Psoas muscle (tissue), 8 donors: ENCODE results near the gene HOMEZ. TPM values are rescaled to one million over a fixed set of nuclear protein-coding genes. Genes with fewer than 3 reads are reported as not detected.
A peak's percentile ranks its signal among the peaks of the same experiment; 100 is the strongest.
"Not testable (repeated sequence)": the region's sequence is repeated elsewhere in the genome, so short reads cannot be mapped to it uniquely, and the experiment has no call there.

Experiments
- ATAC-seq, 4 donors: fragments of 200-7000 bp; cut with Tn5 transposase; one replicate each; pipeline ENCODE4 v1.9.1; 2020; ENCODE audit warnings: moderate library complexity in 3 of 4, mild to moderate bottlenecking in 2 of 4
- DNase-seq, 2 donors: peaks; one replicate each; pipeline ENCODE4 v3.0.0-alpha.2; 2020
- H3K27ac ChIP-seq: fragments of 200-600 bp; one replicate; pipeline ENCODE4 v1.8.0; 2022
- H3K27me3 ChIP-seq, 3 donors: fragments of 200-600 bp in 1 of 3; one replicate each; pipeline versions ENCODE4 v1.6.1 to v1.8.0; 2013 to 2022; ENCODE audit warnings: low read length in 2 of 3, mild to moderate bottlenecking in 2 of 3, moderate library complexity in 1 of 3; ENCODE audit not compliant: insufficient read depth in 3 of 3
- H3K36me3 ChIP-seq, 2 donors: fragments of 200-600 bp in 1 of 2; one replicate each; pipeline versions ENCODE4 v1.6.1 to v1.8.0; 2013 to 2022; ENCODE audit warnings: low read depth in 1 of 2, mild to moderate bottlenecking in 1 of 2, moderate library complexity in 1 of 2; ENCODE audit not compliant: insufficient read depth in 1 of 2
- H3K4me1 ChIP-seq: fragments of 200-600 bp; one replicate; pipeline ENCODE4 v1.8.0; 2022
- H3K4me3 ChIP-seq: fragments of 200-600 bp; one replicate; pipeline ENCODE4 v1.8.0; 2022; ENCODE audit warnings: mild to moderate bottlenecking
- H3K9me3 ChIP-seq: fragments of 200-600 bp; one replicate; pipeline ENCODE4 v1.8.0; 2022
- WGBS, 3 donors: extraction: QIAGEN DNeasy Blood & Tissue Kit; methylation state at CpG; one replicate each; pipeline versions ENCODE4 v1.1.6 to v1.1.7; 2013; 5-methylcytosine and 5-hydroxymethylcytosine counted together
- intact Hi-C, 2 donors: fragments of 100-400 bp; cut with DNase I; formaldehyde crosslinking; loops; one replicate each; pipeline versions ENCODE4 v1.11.0 to v1.14.2; 2022
- polyA plus RNA-seq, 3 donors: library from polyadenylated mRNA; stranded (reverse); fragments of 200-250 nt; gene quantifications; one replicate each; pipeline ENCODE4 v1.2.3, GENCODE V29; 2013
- total RNA-seq, 4 donors: library from RNA; stranded (reverse); fragmentation: NEBNext Ultra II Directional in 2 of 4; extraction: Animal tissue kit (Norgen Biotek cat#: 25700) in 2 of 4; gene quantifications; one replicate each; pipeline versions ENCODE4 v1.2.1 to v1.2.4, GENCODE V29; 2021 to 2023
- TF ChIP-seq, protein P1 (sequence below): fragments of 200-600 bp; IDR thresholded peaks from one replicate; pipeline ENCODE4 v1.8.0; 2022; ENCODE audit warnings: antibody characterized with exemption
- donor health status: healthy with polysubstance abuse.
- donor health status: DM: no; HTN: no; CAD: no; lungs with moderate emphysema.
- donor health status: Bipolar disorder and iron deficiency.
- donor health status: healthy.
- donor health status: DM: yes; HTN: yes; CAD: no.
- donor health status: DM: no; HTN: no; CAD: no.
- donor health status: DM: no; HTN: no; CAD: no.
- donor health status: DM: yes; HTN: yes; CAD: no.

Gene HOMEZ
- total and polyA plus RNA-seq, 7 donors: 3.5 to 13.4 (median 6.3) TPM

DNA sequence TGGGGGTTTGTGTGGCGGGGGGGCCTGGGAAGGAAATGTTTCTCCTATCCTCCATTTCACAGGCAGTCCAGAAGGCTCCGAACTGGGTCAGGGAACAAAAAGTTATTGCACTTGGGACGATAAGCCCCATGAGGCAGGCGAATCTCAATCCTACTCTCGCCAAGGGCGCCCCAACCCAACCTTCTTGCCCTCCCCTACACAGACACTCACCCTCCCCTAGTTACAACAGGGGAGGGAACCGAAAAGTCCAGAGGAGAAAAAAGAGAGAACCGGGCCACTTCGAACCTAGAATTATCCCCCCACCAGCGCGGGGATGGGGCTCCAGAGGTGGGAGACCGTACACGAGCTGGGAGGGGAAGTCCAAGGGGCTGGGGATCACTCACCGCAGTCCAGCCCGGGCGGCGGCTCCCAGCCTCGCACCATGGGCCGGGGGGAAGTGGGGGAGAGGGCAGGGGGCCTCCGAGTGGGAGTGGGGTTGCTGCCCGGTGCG lies 357 bp downstream of the HOMEZ start:
- TF ChIP-seq, protein P1, sequence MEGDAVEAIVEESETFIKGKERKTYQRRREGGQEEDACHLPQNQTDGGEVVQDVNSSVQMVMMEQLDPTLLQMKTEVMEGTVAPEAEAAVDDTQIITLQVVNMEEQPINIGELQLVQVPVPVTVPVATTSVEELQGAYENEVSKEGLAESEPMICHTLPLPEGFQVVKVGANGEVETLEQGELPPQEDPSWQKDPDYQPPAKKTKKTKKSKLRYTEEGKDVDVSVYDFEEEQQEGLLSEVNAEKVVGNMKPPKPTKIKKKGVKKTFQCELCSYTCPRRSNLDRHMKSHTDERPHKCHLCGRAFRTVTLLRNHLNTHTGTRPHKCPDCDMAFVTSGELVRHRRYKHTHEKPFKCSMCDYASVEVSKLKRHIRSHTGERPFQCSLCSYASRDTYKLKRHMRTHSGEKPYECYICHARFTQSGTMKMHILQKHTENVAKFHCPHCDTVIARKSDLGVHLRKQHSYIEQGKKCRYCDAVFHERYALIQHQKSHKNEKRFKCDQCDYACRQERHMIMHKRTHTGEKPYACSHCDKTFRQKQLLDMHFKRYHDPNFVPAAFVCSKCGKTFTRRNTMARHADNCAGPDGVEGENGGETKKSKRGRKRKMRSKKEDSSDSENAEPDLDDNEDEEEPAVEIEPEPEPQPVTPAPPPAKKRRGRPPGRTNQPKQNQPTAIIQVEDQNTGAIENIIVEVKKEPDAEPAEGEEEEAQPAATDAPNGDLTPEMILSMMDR: no peak
- intact Hi-C loops: no loop called here
- peak overlapping the region; percentile 89 for H3K27ac ChIP-seq
- no peak for DNase-seq
- H3K27me3 ChIP-seq: no peaks in the 10 kb centered on the region
- peaks cover 5 to 16% of the 10 kb centered on the region in 2 donors for H3K36me3 ChIP-seq
- H3K4me3 ChIP-seq: peak overlapping the region; percentile 94
- H3K9me3 ChIP-seq: no peaks in the 10 kb centered on the region
- ATAC-seq: peak; percentile 4 to 48 (median 29)
- H3K4me1 ChIP-seq: peaks cover 12% of the 10 kb centered on the region
- WGBS, 3 donors: 1 to 2% (median 1%) methylated on average over 19 to 22 of the region's 22 CpGs

DNA sequence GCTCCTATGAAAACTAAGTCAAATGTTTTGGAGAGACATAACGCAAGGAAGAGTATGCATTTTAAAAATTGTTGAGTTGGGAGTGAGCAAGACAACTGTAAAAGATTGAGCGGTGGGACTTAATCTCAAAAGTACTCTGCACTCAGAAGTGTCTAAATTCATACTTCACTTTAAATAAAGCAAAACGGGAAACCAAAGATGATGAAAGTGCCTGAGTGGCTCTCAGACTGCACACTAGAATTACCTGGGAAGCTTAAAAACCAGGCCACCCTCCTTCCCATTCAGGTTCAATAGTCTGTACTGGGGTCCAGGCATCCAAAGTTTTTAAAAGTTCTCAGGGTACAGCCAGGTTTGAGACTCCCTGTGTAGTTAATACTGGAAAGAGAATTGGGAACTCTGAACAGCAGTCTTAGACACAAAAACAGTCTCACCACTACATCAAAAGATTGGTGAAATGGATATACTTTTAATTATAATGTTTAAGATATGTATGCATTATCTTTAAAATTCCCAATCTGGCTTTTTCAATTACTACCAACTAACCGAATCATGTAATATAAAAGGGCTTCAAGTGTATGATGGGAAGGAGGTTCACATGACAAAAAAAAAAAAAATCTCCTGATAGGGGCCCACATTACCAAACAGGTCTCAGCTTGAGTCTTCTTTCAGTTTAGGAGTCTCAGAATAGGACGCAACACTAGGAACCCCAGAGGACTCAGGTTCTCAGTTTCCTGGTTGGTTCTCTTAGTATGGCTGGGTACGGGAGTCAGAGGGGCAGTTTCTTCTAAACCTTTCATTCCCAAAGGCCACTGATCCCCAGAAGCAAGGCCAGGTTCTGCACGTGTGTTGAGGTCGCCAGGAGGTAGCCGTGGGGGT lies 1.0 kb downstream of the HOMEZ start:
- intact Hi-C loops: no loop called here
- ATAC-seq: peak in 2 of 4 donors; percentile 0 to 14
- TF ChIP-seq, protein P1: no peak
- Histone ChIP-seq H3K4me3 (peak overlapping the region; percentile 94), H3K27me3 (no peaks in the 10 kb centered on the region), H3K27ac (peak overlapping the region; percentile 89), H3K4me1 (peaks cover 16% of the 10 kb centered on the region), H3K36me3 (peaks cover 5 to 16% of the 10 kb centered on the region in 2 donors), H3K9me3 (no peaks in the 10 kb centered on the region)
- WGBS, 3 donors: 25 to 29% (median 27%) methylated on average over 9 of the region's 9 CpGs
- no peak for DNase-seq

DNA sequence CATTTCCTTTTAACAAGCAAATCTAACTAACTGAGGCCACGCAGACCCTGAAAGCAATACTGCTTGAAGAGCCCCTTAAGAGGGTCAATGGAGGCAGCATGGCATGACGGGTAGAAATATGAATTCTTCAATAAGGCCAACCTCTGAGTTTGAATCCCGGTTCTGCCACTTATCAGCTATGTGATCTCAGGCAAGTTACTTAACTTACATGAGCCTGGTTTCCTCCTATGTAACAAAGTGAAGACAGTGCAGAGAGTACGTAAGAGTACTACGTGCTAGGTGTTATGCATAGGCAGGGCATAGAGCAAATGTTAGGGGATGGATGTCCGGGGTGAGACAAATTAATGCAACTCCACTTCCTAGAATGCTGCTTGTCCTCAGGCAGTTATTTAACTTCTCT lies 4.7 kb downstream of the HOMEZ start:
- DNase-seq (no peak), ATAC-seq (no peak)
- TF ChIP-seq, protein P1: no peak
- Histone ChIP-seq H3K36me3 (peaks cover 0 to 14% of the 10 kb centered on the region in 2 donors), H3K27me3 (no peaks in the 10 kb centered on the region), H3K4me3 (no peak overlapping the region), H3K27ac (no peak overlapping the region), H3K9me3 (no peaks in the 10 kb centered on the region), H3K4me1 (peaks cover 16% of the 10 kb centered on the region)
- intact Hi-C loops: no loop called here
- 95% methylated on average over 6 of the region's 6 CpGs for WGBS, 3 donors

DNA sequence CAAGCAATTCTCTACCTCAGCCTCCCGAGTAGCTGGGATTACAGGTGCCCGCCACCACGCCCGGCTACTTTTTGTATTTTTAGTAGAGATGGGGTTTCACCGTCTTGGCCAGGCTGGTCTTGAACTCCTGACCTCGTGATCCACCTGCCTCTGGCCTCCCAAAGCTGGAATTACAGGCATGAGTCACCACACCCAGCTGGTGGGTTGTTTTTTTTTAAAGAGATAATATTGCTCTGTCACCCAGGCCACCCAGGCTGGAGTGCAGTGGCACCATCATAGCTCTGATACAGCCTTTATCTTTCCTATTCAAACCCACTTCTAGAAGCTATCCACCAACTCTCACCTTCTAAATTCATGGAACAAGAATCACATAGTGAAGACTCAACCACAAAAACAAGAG lies 8.0 kb downstream of the HOMEZ start:
- not testable (repeated sequence) for DNase-seq, ATAC-seq, H3K4me3 ChIP-seq, H3K27ac ChIP-seq, H3K27me3 ChIP-seq, H3K9me3 ChIP-seq, H3K4me1 ChIP-seq
- H3K36me3 ChIP-seq: peaks cover 0 to 19% of the 10 kb centered on the region in 2 donors
- WGBS, 3 donors: 78 to 92% (median 81%) methylated on average over 6 of the region's 6 CpGs
- intact Hi-C loops: loop anchor here in 1 of 2 donors (5.0 kb wide), 1 partner anchor 161 kb away; the partner anchor contains the start of gene CEBPE

DNA sequence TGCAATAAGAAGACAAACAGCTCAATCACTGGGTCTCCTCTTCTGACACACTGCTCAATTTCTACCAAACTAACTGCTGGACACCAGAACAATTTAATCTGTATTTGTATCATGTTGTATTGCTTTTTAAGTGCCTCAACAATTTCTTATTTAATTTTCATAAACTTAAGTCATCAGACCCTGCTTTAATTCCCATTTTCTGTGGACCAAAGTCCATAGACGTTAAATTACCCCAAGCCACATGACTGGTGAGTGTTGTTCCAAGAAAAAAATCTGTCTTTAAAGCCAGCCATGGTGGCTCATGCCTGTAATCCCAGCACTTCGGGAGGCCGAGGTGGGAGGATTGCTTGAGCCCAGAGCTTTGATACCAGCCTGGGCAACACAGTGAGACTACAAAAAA lies 8.7 kb downstream of the HOMEZ start:
- Histone ChIP-seq H3K9me3 (no peaks in the 10 kb centered on the region), H3K4me1 (peaks cover 4% of the 10 kb centered on the region), H3K27ac (no peak overlapping the region), H3K36me3 (peaks cover 0 to 15% of the 10 kb centered on the region in 2 donors), H3K4me3 (no peak overlapping the region), H3K27me3 (no peaks in the 10 kb centered on the region)
- intact Hi-C loops: loop anchor here in 1 of 2 donors (5.0 kb wide), 1 partner anchor 160 kb away; the partner anchor contains the start of gene CEBPE
- WGBS, 3 donors: 65 to 79% (median 75%) methylated on average over 3 of the region's 3 CpGs
- TF ChIP-seq, protein P1: no peak
- no peak for ATAC-seq
- DNase-seq: no peak
